GM12874 (cell line): ENCODE measurements around the gene GRIA3.

Source experiments
- CTCF ChIP-seq: IDR thresholded peaks from 2 replicates; pipeline ENCODE4 v1.5.1; 2011; ENCODE audit warnings: low read depth, mild to moderate bottlenecking, control low read depth, low read length, moderate library complexity; ENCODE audit not compliant: insufficient read depth

The GRIA3 gene

GRCh38 chrX:123340696-123341095, 156.6 kb downstream of the GRIA3 start:
- TF ChIP-seq CTCF, result no peak

- TF ChIP-seq CTCF, result no peak
These were observed 164.4 kb downstream of the GRIA3 start for GRCh38 chrX:123348468-123348867.

- TF ChIP-seq CTCF, result no peak
These were observed 166.1 kb downstream of the GRIA3 start for GRCh38 chrX:123350226-123350625.

GRCh38 chrX:123357941-123358340, 173.9 kb downstream of the GRIA3 start:
- TF ChIP-seq CTCF, result no peak

- no peak for TF ChIP-seq CTCF
These were observed 174.4 kb downstream of the GRIA3 start for GRCh38 chrX:123358457-123358856.

GRCh38 chrX:123361371-123361770, 177.3 kb downstream of the GRIA3 start:
- TF ChIP-seq CTCF, result no peak

GRCh38 chrX:123392921-123393320, 208.8 kb downstream of the GRIA3 start:
- no peak for TF ChIP-seq CTCF

- no peak for TF ChIP-seq CTCF
These were observed 215.6 kb downstream of the GRIA3 start for GRCh38 chrX:123399709-123400108.
